ENCODE results near the gene SYAP1.

- TF ChIP-seq CTCF (conservative IDR thresholded peaks at IDR 0.05; ENCODE audit: low read length) (no peak), EZH2phosphoT487 (IDR thresholded peaks at IDR 0.05; ENCODE audit: borderline replicate concordance, low read depth, low read length) (no peak)
Observed at GRCh38 chrX:16765594-16765993, 46.2 kb downstream of the SYAP1 start.
